ENCODE results near the gene ATG7.

Gene ATG7

GRCh38 chr3:11583235-11583634 lies 311.0 kb downstream of the ATG7 start:
- TF ChIP-seq CTCF (IDR thresholded peaks at IDR 0.05): no peak

- TF ChIP-seq CTCF (IDR thresholded peaks at IDR 0.05): no peak
These were observed 311.4 kb downstream of the ATG7 start for GRCh38 chr3:11583638-11584046.

GRCh38 chr3:11584570-11584969 lies 312.4 kb downstream of the ATG7 start:
- no peak for TF ChIP-seq CTCF (IDR thresholded peaks at IDR 0.05)

GRCh38 chr3:11587766-11588165 lies 315.6 kb downstream of the ATG7 start:
- TF ChIP-seq CTCF (IDR thresholded peaks at IDR 0.05): no peak

- TF ChIP-seq CTCF (IDR thresholded peaks at IDR 0.05): no peak
These were observed 316.1 kb downstream of the ATG7 start for GRCh38 chr3:11588338-11588737.

- no peak for TF ChIP-seq CTCF (IDR thresholded peaks at IDR 0.05)
These were observed 316.6 kb downstream of the ATG7 start for GRCh38 chr3:11588755-11589154.

GRCh38 chr3:11589706-11590105 lies 317.5 kb downstream of the ATG7 start:
- TF ChIP-seq CTCF (IDR thresholded peaks at IDR 0.05): no peak

GRCh38 chr3:11591002-11591355 lies 318.8 kb downstream of the ATG7 start:
- TF ChIP-seq CTCF (IDR thresholded peaks at IDR 0.05): no peak
